Measurements from ENCODE around the gene RNF213.

The RNF213 gene

GRCh38 chr17:80442323-80442659 is 181.6 kb downstream of the RNF213 start:
- no peak for DNase-seq

- DNase-seq, result no peak
Measured at GRCh38 chr17:80442764-80443163, 182.1 kb downstream of the RNF213 start.

- no peak for DNase-seq
Measured at GRCh38 chr17:80443498-80443897, 182.8 kb downstream of the RNF213 start.

GRCh38 chr17:80443916-80444643 is 183.4 kb downstream of the RNF213 start:
- no peak for DNase-seq

GRCh38 chr17:80444644-80444979 is 184.0 kb downstream of the RNF213 start:
- no peak for DNase-seq

- DNase-seq, result no peak
Measured at GRCh38 chr17:80445007-80445725, 184.5 kb downstream of the RNF213 start.

GRCh38 chr17:80445726-80446110 is 185.1 kb downstream of the RNF213 start:
- no peak for DNase-seq

GRCh38 chr17:80446645-80447405 is 186.2 kb downstream of the RNF213 start:
- DNase-seq, result no peak

- DNase-seq, result no peak
Measured at GRCh38 chr17:80447790-80448189, 187.1 kb downstream of the RNF213 start.

Data from stimulated activated CD4-positive, alpha-beta T cell treated with anti-CD3 and anti-CD28 coated beads, Interleukin-4, amount 100 ng/mL, for 1 hour (primary cell).